Stimulated activated CD8-positive, alpha-beta memory T cell treated with anti-CD3 and anti-CD28 coated beads, Interleukin-15, amount 100 ng/mL, for 1 hour (primary cell): ENCODE measurements around the gene OR10K2.

ENCODE experiments used
- DNase-seq: peaks from one replicate; pipeline ENCODE4 v3.0.0-alpha.2; 2020; ENCODE audit warnings: low read depth

Gene OR10K2

GRCh38 chr1:158371188-158371953 lies 54.7 kb downstream of the OR10K2 start:
- DNase-seq, result no peak
